SJCRH30 (cell line): Measurements from ENCODE around the gene RBM33. TPM values are rescaled to one million over a fixed set of nuclear protein-coding genes. Genes with fewer than 3 reads are reported as not detected.

Experiments used
- DNase-seq, 2 experiments: peaks; one replicate each; pipeline ENCODE4 v3.0.0-alpha.2; 2015 to 2020
- H3K27ac ChIP-seq: fragments of 250-450 bp; sonication (Bioruptor Pico); 2 replicates; pipeline ENCODE4 v1.5.1; 2020; ENCODE audit warnings: mild to moderate bottlenecking, moderate library complexity
- H3K27me3 ChIP-seq: fragments of 250-450 bp; sonication (Bioruptor Pico); 2 replicates; pipeline ENCODE4 v1.5.1; 2020; ENCODE audit warnings: mild to moderate bottlenecking, moderate library complexity
- H3K36me3 ChIP-seq: fragments of 250-450 bp; sonication (Bioruptor Pico); 2 replicates; pipeline ENCODE4 v1.5.1; 2020; ENCODE audit warnings: mild to moderate bottlenecking, moderate library complexity
- H3K4me1 ChIP-seq: fragments of 250-450 bp; sonication (Bioruptor Pico); 2 replicates; pipeline ENCODE4 v1.5.1; 2020; ENCODE audit warnings: mild to moderate bottlenecking, moderate library complexity
- H3K4me3 ChIP-seq: fragments of 250-450 bp; sonication (Bioruptor Pico); 2 replicates; pipeline ENCODE4 v1.5.1; 2020; ENCODE audit warnings: mild to moderate bottlenecking, moderate library complexity
- H3K9me3 ChIP-seq: fragments of 250-450 bp; sonication (Bioruptor Pico); replicated peaks from 2 replicates; pipeline ENCODE4 v1.5.1; 2020; ENCODE audit warnings: mild to moderate bottlenecking, moderate library complexity
- total RNA-seq: library from RNA; depleted of rRNA; stranded (reverse); fragments of >200 nt; shearing (Covaris generic); gene quantifications from 2 replicates; pipeline ENCODE4 v1.2.3, GENCODE V29; 2014

Gene RBM33
- total RNA-seq, 1 experiment from 2014 or later, result 38.7 TPM

- no peak overlapping the region for H3K27ac ChIP-seq
- peaks cover 18% of the 10 kb centered on the region for H3K36me3 ChIP-seq
- no peak for DNase-seq
- H3K27me3 ChIP-seq, result no peaks in the 10 kb centered on the region
- no peak overlapping the region for H3K4me3 ChIP-seq
- no peaks in the 10 kb centered on the region for H3K9me3 ChIP-seq
- H3K4me1 ChIP-seq, result no peaks in the 10 kb centered on the region
Measured at GRCh38 chr7:155665079-155665956, 20.9 kb downstream of the RBM33 start.

- Histone ChIP-seq H3K27me3 (no peaks in the 10 kb centered on the region), H3K9me3 (no peaks in the 10 kb centered on the region), H3K27ac (no peak overlapping the region), H3K4me3 (no peak overlapping the region), H3K4me1 (no peaks in the 10 kb centered on the region), H3K36me3 (peaks cover 18% of the 10 kb centered on the region)
- DNase-seq, result no peak
Measured at GRCh38 chr7:155665957-155666287, 21.5 kb downstream of the RBM33 start.

GRCh38 chr7:155667241-155667829 is 22.9 kb downstream of the RBM33 start:
- H3K9me3 ChIP-seq, result no peaks in the 10 kb centered on the region
- H3K27me3 ChIP-seq, result no peaks in the 10 kb centered on the region
- no peaks in the 10 kb centered on the region for H3K4me1 ChIP-seq
- no peak overlapping the region for H3K27ac ChIP-seq
- H3K4me3 ChIP-seq, result no peak overlapping the region
- DNase-seq, result no peak
- peaks cover 16% of the 10 kb centered on the region for H3K36me3 ChIP-seq

GRCh38 chr7:155669717-155670505 is 25.4 kb downstream of the RBM33 start:
- Histone ChIP-seq H3K27me3 (no peaks in the 10 kb centered on the region), H3K27ac (no peak overlapping the region), H3K4me1 (no peaks in the 10 kb centered on the region), H3K9me3 (no peaks in the 10 kb centered on the region), H3K4me3 (no peak overlapping the region), H3K36me3 (peaks cover 22% of the 10 kb centered on the region)
- no peak for DNase-seq

GRCh38 chr7:155670521-155670920 is 26.1 kb downstream of the RBM33 start:
- no peaks in the 10 kb centered on the region for H3K4me1 ChIP-seq
- H3K27ac ChIP-seq, result no peak overlapping the region
- peaks cover 20% of the 10 kb centered on the region for H3K36me3 ChIP-seq
- H3K4me3 ChIP-seq, result no peak overlapping the region
- DNase-seq, result no peak
- no peaks in the 10 kb centered on the region for H3K9me3 ChIP-seq
- H3K27me3 ChIP-seq, result no peaks in the 10 kb centered on the region

GRCh38 chr7:155674556-155674955 is 30.1 kb downstream of the RBM33 start:
- DNase-seq, result no peak
- Histone ChIP-seq H3K4me3 (no peak overlapping the region), H3K9me3 (no peaks in the 10 kb centered on the region), H3K27me3 (no peaks in the 10 kb centered on the region), H3K27ac (no peak overlapping the region), H3K4me1 (no peaks in the 10 kb centered on the region), H3K36me3 (peaks cover 15% of the 10 kb centered on the region; the same call in 1 of the 2 replicates)

GRCh38 chr7:155676052-155676451 is 31.6 kb downstream of the RBM33 start:
- no peak for DNase-seq
- Histone ChIP-seq H3K27ac (no peak overlapping the region), H3K9me3 (no peaks in the 10 kb centered on the region), H3K4me3 (no peak overlapping the region), H3K36me3 (peaks cover 16% of the 10 kb centered on the region), H3K4me1 (no peaks in the 10 kb centered on the region), H3K27me3 (no peaks in the 10 kb centered on the region)

- Histone ChIP-seq H3K27ac (no peak overlapping the region), H3K4me1 (no peaks in the 10 kb centered on the region), H3K27me3 (no peaks in the 10 kb centered on the region), H3K36me3 (peaks cover 22% of the 10 kb centered on the region), H3K4me3 (no peak overlapping the region), H3K9me3 (no peaks in the 10 kb centered on the region)
- DNase-seq, result no peak
Measured at GRCh38 chr7:155677688-155678087, 33.2 kb downstream of the RBM33 start.

GRCh38 chr7:155680124-155680523 is 35.7 kb downstream of the RBM33 start:
- Histone ChIP-seq H3K36me3 (peaks cover 29% of the 10 kb centered on the region), H3K9me3 (no peaks in the 10 kb centered on the region), H3K27ac (no peak overlapping the region), H3K4me3 (no peak overlapping the region), H3K4me1 (no peaks in the 10 kb centered on the region), H3K27me3 (no peaks in the 10 kb centered on the region)
- no peak for DNase-seq

GRCh38 chr7:155680864-155681263 is 36.4 kb downstream of the RBM33 start:
- no peak overlapping the region for H3K27ac ChIP-seq
- H3K27me3 ChIP-seq, result no peaks in the 10 kb centered on the region
- peaks cover 36% of the 10 kb centered on the region for H3K36me3 ChIP-seq
- no peak overlapping the region for H3K4me3 ChIP-seq
- no peaks in the 10 kb centered on the region for H3K4me1 ChIP-seq
- no peaks in the 10 kb centered on the region for H3K9me3 ChIP-seq
- no peak for DNase-seq

GRCh38 chr7:155681663-155682062 is 37.2 kb downstream of the RBM33 start:
- H3K27ac ChIP-seq, result no peak overlapping the region
- H3K36me3 ChIP-seq, result peaks cover 38% of the 10 kb centered on the region
- no peak for DNase-seq
- H3K27me3 ChIP-seq, result no peaks in the 10 kb centered on the region
- H3K4me1 ChIP-seq, result no peaks in the 10 kb centered on the region
- H3K4me3 ChIP-seq, result no peak overlapping the region
- peaks cover 1% of the 10 kb centered on the region for H3K9me3 ChIP-seq

GRCh38 chr7:155682484-155682883 is 38.0 kb downstream of the RBM33 start:
- Histone ChIP-seq H3K27ac (no peak overlapping the region), H3K36me3 (peaks cover 40% of the 10 kb centered on the region), H3K4me3 (no peak overlapping the region), H3K4me1 (no peaks in the 10 kb centered on the region), H3K27me3 (no peaks in the 10 kb centered on the region), H3K9me3 (peaks cover 3% of the 10 kb centered on the region)
- DNase-seq, result no peak

- Histone ChIP-seq H3K27me3 (no peaks in the 10 kb centered on the region), H3K9me3 (peaks cover 3% of the 10 kb centered on the region), H3K36me3 (peaks cover 40% of the 10 kb centered on the region), H3K4me3 (no peak overlapping the region), H3K4me1 (no peaks in the 10 kb centered on the region), H3K27ac (no peak overlapping the region)
- DNase-seq, result no peak
Measured at GRCh38 chr7:155683098-155683497, 38.6 kb downstream of the RBM33 start.

- Histone ChIP-seq H3K4me3 (no peak overlapping the region), H3K27me3 (no peaks in the 10 kb centered on the region), H3K4me1 (no peaks in the 10 kb centered on the region), H3K9me3 (peaks cover 3% of the 10 kb centered on the region), H3K27ac (no peak overlapping the region), H3K36me3 (peaks cover 38% of the 10 kb centered on the region)
- no peak for DNase-seq
Measured at GRCh38 chr7:155683714-155684113, 39.3 kb downstream of the RBM33 start.

- H3K9me3 ChIP-seq, result peaks cover 3% of the 10 kb centered on the region
- no peak for DNase-seq
- no peak overlapping the region for H3K27ac ChIP-seq
- H3K36me3 ChIP-seq, result peaks cover 35% of the 10 kb centered on the region
- no peaks in the 10 kb centered on the region for H3K27me3 ChIP-seq
- H3K4me3 ChIP-seq, result no peak overlapping the region
- no peaks in the 10 kb centered on the region for H3K4me1 ChIP-seq
Measured at GRCh38 chr7:155684543-155684942, 40.1 kb downstream of the RBM33 start.
